ENCODE results near the gene ADAMTS10. TPM values are rescaled to one million over a fixed set of nuclear protein-coding genes. Genes with fewer than 3 reads are reported as not detected.
"Not testable (repeated sequence)": the region's sequence is repeated elsewhere in the genome, so short reads cannot be mapped to it uniquely, and the experiment has no call there.

Gene ADAMTS10
- total RNA-seq, 1 donor from 2014 or later, result 19.0 TPM

- DNase-seq (ENCODE audit: low spot score), result no peak
These were observed 18.7 kb upstream of the ADAMTS10 start for GRCh38 chr19:8629184-8629583.

GRCh38 chr19:8626842-8627241 is 16.3 kb upstream of the ADAMTS10 start:
- no peak for DNase-seq (ENCODE audit: low spot score)

GRCh38 chr19:8622886-8623285 is 12.4 kb upstream of the ADAMTS10 start:
- DNase-seq (ENCODE audit: low spot score), result not testable (repeated sequence)

- no peak for DNase-seq (ENCODE audit: low spot score)
These were observed 8.2 kb upstream of the ADAMTS10 start for GRCh38 chr19:8618751-8619150.

DNA sequence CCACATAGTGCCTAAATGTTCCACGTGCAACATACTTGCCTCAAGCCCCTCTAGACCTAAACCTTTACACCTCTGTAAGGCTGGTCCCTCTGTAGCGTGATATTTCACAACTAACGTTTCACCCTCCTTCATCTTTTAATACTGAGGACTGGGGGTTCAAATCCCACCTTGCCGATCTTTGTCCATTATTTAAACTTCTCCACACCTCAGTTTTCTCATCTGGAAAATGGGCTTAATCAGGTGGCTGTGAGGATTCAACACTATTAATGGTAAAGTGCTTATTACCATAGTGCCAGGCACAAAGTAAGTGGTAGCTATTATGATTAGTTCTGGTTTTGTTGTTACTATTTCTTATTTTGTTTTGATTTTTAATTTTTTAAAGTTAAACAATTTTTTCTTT is 7.5 kb upstream of the ADAMTS10 start:
- no peak for DNase-seq (ENCODE audit: low spot score)

GRCh38 chr19:8617325-8617724 is 6.8 kb upstream of the ADAMTS10 start:
- not testable (repeated sequence) for DNase-seq (ENCODE audit: low spot score)

GRCh38 chr19:8616861-8617260 is 6.3 kb upstream of the ADAMTS10 start:
- no peak for DNase-seq (ENCODE audit: low spot score)

DNA sequence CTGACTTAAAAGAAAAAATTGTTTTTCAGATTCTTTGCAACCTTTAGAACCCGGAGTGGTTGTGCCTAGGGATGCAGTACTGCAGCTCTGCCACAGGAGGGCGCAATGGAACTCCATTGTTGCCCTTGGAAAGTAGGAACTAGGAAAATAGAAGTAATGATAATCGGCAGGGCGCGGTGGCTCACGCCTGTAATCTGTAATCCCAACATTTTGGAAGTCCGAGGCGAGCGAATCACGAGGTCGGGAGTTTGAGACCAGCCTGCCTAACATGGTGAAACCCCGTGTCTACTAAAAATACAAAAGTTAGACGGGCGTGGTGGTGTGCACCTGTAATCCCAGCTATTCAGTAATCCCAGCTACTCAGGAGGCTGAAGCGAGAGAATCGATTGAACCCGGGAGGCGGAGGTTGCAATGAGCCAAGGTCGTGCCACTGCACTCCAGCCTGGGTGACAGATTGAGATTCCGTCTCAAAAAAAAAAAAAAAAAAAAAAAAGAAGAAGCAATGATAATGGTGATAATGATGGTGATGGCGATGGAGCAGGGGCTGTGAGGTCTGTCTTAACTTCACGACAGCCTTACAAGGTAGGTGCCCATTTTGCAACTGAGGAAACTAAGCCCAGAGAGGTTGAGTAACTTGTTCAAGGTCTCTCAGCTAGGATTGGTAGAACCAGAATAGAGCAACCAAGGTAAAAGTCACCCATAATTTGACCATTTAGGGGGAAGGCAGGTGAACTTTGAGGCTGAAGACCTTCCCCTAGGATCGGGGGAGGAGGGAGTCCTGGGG is 5.5 kb upstream of the ADAMTS10 start:
- DNase-seq (ENCODE audit: low spot score), result no peak

- no peak for DNase-seq (ENCODE audit: low spot score)
These were observed 4.5 kb upstream of the ADAMTS10 start for GRCh38 chr19:8615024-8615423.

- DNase-seq (ENCODE audit: low spot score), result no peak
These were observed 3.9 kb upstream of the ADAMTS10 start for GRCh38 chr19:8614455-8614854.

DNA sequence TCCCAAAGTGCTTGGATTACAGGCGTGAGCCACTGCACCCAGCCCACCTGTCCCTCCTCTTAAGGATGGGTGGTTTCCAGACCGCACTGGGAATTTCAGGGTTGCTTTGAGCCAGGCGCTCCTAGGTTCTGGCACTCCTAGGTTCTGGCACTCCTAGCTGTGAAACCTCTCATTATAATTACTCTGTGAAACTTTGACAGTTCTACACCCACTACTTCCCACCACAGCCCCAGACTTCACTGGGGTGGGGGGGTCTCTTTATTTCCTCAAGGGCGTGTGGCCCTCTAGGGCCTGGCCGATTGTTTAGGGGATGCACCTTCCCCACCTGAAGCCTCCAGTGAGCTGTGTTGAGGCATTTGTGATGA is 2.3 kb upstream of the ADAMTS10 start:
- no peak for DNase-seq (ENCODE audit: low spot score)

GRCh38 chr19:8611877-8612806 is 1.6 kb upstream of the ADAMTS10 start:
- no peak for DNase-seq (ENCODE audit: low spot score)

- no peak for DNase-seq (ENCODE audit: low spot score)
These were observed 919 bp upstream of the ADAMTS10 start for GRCh38 chr19:8611391-8611876.

- DNase-seq (ENCODE audit: low spot score), result no peak
These were observed 403 bp upstream of the ADAMTS10 start for GRCh38 chr19:8610936-8611300.

- DNase-seq (ENCODE audit: low spot score), result no peak
These were observed 1.1 kb downstream of the ADAMTS10 start for GRCh38 chr19:8609279-8610040.

- DNase-seq (ENCODE audit: low spot score), result no peak
These were observed 1.6 kb downstream of the ADAMTS10 start for GRCh38 chr19:8608941-8609278.

- no peak for DNase-seq (ENCODE audit: low spot score)
These were observed 3.1 kb downstream of the ADAMTS10 start for GRCh38 chr19:8607386-8607785.

- no peak for DNase-seq (ENCODE audit: low spot score)
These were observed 5.0 kb downstream of the ADAMTS10 start for GRCh38 chr19:8605514-8605913.

DNA sequence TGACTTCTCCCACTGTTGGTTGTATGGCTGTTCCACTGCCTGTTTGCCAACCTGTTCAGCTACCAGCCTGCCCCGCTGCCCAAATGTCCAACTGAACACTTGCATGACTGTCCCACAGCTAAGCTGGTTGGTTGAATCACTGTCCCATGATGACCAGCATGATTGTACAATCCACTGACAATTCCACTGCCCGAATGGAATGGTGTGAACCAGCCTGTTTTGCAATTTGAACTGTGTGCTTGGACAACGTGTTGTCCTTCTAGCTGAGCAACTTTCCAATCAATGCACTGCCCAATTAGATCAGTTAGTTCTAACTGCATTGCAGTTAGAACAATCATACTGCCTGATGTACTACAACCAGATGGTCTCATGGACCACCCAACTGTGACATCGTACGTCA is 8.7 kb downstream of the ADAMTS10 start:
- DNase-seq (ENCODE audit: low spot score), result no peak

GRCh38 chr19:8600816-8601215 is 9.7 kb downstream of the ADAMTS10 start:
- no peak for DNase-seq (ENCODE audit: low spot score)

DNA sequence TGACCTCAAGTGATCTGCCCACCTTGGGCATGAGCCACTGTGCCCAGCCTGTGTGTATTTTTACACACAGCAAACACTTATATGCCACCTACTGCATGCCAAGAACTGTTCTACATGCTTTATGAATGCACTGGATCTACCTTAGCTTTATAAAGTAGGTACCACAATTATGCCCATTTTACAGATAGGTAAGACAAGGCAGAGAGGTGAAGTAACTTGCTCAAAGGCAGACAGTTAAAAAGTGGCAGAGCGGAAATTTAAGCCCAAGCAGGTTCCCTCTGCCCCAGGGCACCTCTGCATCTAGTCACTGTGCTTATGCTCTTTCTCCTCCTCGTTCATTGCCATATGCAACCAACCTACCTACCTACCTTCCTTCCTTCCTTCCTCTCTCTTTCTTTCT is 10.5 kb downstream of the ADAMTS10 start:
- no peak for DNase-seq (ENCODE audit: low spot score)

GRCh38 chr19:8596168-8596567 is 14.3 kb downstream of the ADAMTS10 start:
- no peak for DNase-seq (ENCODE audit: low spot score)
